Panc1 (cell line): ENCODE measurements around the gene MATN1. TPM values are rescaled to one million over a fixed set of nuclear protein-coding genes. Genes with fewer than 3 reads are reported as not detected.

Source experiments
- ATAC-seq: fragments of 200-7000 bp; cut with Tn5 transposase; 2 replicates; pipeline ENCODE4 v1.9.1; 2020; ENCODE audit warnings: mild to moderate bottlenecking, moderate library complexity
- BruUV-seq: library from RNA; stranded (reverse); fragments of 400-500 nt; replicated peaks from 2 replicates; lab custom pipeline; 2021; lab: Mats Ljungman, UMichigan
- CTCF ChIA-PET: fragments of 300-600 bp; sonication (Branson Sonifier 250); formaldehyde crosslinking; loops from one replicate; lab custom pipeline; 2022; ENCODE audit warnings: antibody characterized with exemption; lab: Charles Lee
- POLR2A ChIA-PET: fragments of 300-600 bp; sonication (Branson Sonifier 250); formaldehyde crosslinking; loops from one replicate; lab custom pipeline; 2022; ENCODE audit warnings: antibody characterized with exemption; lab: Charles Lee
- DNase-seq: peaks from one replicate; pipeline ENCODE4 v3.0.0-alpha.2; 2010; ENCODE audit warnings: low read depth, low spot score
- H3K27ac ChIP-seq: 2 replicates; pipeline ENCODE4 v1.5.1; 2011; ENCODE audit warnings: mild to moderate bottlenecking, low read length, inconsistent platforms
- H3K27me3 ChIP-seq: fragments of 200-500 bp; sonication (Bioruptor generic); 2 replicates; pipeline ENCODE4 v1.6.0; 2014; ENCODE audit warnings: low read length, inconsistent platforms; ENCODE audit not compliant: control insufficient read depth, insufficient read depth
- H3K36me3 ChIP-seq: fragments of 200-500 bp; sonication (Bioruptor generic); 2 replicates; pipeline ENCODE4 v1.5.1; 2014; ENCODE audit warnings: inconsistent platforms, mild to moderate bottlenecking, low read length, moderate library complexity; ENCODE audit not compliant: control insufficient read depth, insufficient read depth
- H3K4me1 ChIP-seq: 2 replicates; pipeline ENCODE4 v1.5.1; 2011; ENCODE audit warnings: inconsistent platforms, mild to moderate bottlenecking, low read length, moderate library complexity; ENCODE audit not compliant: control insufficient read depth, insufficient read depth
- H3K4me3 ChIP-seq, 2 experiments: 2 replicates each; pipeline ENCODE4 v1.5.1; 2011 to 2012; ENCODE audit warnings: low read depth in 2 of 2, low read length in 2 of 2, mild to moderate bottlenecking in 2 of 2, inconsistent platforms in 1 of 2, moderate library complexity in 1 of 2
- H3K9me3 ChIP-seq: fragments of 200-500 bp; sonication (Bioruptor generic); 2 replicates; pipeline ENCODE4 v1.5.1; 2014; ENCODE audit warnings: low read depth, mild to moderate bottlenecking, inconsistent platforms, low read length, moderate library complexity; ENCODE audit not compliant: control insufficient read depth, insufficient read depth
- POLR2AphosphoS5 ChIP-seq: IDR thresholded peaks from 2 replicates; pipeline ENCODE4 v1.6.1; 2012; ENCODE audit warnings: mild to moderate bottlenecking, low read depth, low read length, moderate library complexity
- SIN3A ChIP-seq: IDR thresholded peaks from 2 replicates; pipeline ENCODE4 v1.6.1; 2012; ENCODE audit warnings: low read depth, mild to moderate bottlenecking, low read length, moderate library complexity, borderline replicate concordance; ENCODE audit not compliant: insufficient read depth
- TCF7L2 ChIP-seq: IDR thresholded peaks from 2 replicates; pipeline ENCODE4 v1.6.1; 2011; ENCODE audit warnings: mild to moderate bottlenecking, low read depth, low read length, inconsistent platforms
- in situ Hi-C: cut with HindIII; loops from 2 replicates; pipeline ENCODE4 v1.10.0; 2016; ENCODE audit warnings: low sequenced_read_pairs, low pct_unique_long_range_greater_than_20kb
- intact Hi-C: fragments of 100-400 bp; cut with micrococcal nuclease; formaldehyde crosslinking; loops from one replicate; pipeline ENCODE4 v1.10.0; 2022; ENCODE audit not compliant: unreplicated experiment
- total RNA-seq: library from RNA; stranded (reverse); gene quantifications from one replicate; pipeline ENCODE4 v1.2.1, GENCODE V29; 2021; ENCODE audit not compliant: unreplicated experiment
- TF ChIP-seq, protein P1 (sequence below), 2 experiments: IDR thresholded peaks; 2 replicates each; pipeline ENCODE4 v1.6.1; 2011 to 2012; ENCODE audit warnings: low read depth in 2 of 2, control low read depth in 1 of 2, low read length in 1 of 2, mild to moderate bottlenecking in 1 of 2, moderate library complexity in 1 of 2; ENCODE audit not compliant: insufficient read depth in 1 of 2
- TF ChIP-seq, protein P2 (sequence below): fragments of 450-650 bp; IDR thresholded peaks from 2 replicates; pipeline ENCODE4 v1.5.1; 2017; ENCODE audit warnings: mild to moderate bottlenecking

Gene MATN1
- total RNA-seq, 1 experiment from 2014 or later, result 0.59 TPM

DNA sequence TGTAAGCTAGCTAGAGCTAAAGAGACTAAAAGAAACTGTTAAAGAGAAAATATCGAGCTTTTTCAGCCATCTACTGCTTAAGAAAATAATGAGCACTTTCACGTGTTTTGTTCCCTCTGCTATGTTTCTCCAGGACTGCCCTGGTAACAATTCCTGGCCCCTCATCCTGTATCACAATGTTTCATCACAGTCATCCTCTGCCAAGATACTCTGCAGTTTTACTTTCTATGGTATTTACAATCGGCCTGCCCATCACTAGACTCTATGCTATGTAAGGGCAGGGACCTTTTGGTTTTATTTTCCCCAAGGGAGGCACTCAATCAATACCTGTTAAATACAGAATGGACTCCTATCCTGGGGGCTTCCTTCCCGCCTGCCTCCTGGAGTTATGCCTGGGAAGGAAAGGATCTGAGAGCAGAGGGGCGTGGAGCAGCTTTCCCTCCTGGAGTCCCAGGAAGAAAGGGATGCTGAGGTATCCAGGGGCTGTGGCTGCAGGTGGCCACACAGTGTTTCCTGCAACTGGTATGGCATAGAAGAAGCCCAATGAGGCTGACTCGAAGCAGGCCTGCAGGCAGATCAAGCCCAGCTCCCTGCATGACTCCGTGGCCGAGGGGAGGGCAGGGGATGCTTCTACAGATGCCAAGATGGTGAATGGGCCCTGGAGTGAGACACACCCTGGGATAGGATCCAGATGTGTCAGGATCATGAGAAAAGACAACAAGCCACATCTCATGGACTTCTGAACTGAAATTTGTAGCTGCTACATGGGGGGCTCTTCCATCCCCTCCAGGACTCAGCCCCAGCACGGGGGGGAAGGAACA lies 52.9 kb downstream of the MATN1 start:
- H3K4me1 ChIP-seq, result no peaks in the 10 kb centered on the region
- TF ChIP-seq, protein P1, sequence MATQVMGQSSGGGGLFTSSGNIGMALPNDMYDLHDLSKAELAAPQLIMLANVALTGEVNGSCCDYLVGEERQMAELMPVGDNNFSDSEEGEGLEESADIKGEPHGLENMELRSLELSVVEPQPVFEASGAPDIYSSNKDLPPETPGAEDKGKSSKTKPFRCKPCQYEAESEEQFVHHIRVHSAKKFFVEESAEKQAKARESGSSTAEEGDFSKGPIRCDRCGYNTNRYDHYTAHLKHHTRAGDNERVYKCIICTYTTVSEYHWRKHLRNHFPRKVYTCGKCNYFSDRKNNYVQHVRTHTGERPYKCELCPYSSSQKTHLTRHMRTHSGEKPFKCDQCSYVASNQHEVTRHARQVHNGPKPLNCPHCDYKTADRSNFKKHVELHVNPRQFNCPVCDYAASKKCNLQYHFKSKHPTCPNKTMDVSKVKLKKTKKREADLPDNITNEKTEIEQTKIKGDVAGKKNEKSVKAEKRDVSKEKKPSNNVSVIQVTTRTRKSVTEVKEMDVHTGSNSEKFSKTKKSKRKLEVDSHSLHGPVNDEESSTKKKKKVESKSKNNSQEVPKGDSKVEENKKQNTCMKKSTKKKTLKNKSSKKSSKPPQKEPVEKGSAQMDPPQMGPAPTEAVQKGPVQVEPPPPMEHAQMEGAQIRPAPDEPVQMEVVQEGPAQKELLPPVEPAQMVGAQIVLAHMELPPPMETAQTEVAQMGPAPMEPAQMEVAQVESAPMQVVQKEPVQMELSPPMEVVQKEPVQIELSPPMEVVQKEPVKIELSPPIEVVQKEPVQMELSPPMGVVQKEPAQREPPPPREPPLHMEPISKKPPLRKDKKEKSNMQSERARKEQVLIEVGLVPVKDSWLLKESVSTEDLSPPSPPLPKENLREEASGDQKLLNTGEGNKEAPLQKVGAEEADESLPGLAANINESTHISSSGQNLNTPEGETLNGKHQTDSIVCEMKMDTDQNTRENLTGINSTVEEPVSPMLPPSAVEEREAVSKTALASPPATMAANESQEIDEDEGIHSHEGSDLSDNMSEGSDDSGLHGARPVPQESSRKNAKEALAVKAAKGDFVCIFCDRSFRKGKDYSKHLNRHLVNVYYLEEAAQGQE (IDR thresholded peaks at IDR 0.05; ENCODE audit: insufficient read depth in 1 of 2, low read depth in 2 of 2, low read length in 1 of 2), result no peak
- TF ChIP-seq, protein P2, sequence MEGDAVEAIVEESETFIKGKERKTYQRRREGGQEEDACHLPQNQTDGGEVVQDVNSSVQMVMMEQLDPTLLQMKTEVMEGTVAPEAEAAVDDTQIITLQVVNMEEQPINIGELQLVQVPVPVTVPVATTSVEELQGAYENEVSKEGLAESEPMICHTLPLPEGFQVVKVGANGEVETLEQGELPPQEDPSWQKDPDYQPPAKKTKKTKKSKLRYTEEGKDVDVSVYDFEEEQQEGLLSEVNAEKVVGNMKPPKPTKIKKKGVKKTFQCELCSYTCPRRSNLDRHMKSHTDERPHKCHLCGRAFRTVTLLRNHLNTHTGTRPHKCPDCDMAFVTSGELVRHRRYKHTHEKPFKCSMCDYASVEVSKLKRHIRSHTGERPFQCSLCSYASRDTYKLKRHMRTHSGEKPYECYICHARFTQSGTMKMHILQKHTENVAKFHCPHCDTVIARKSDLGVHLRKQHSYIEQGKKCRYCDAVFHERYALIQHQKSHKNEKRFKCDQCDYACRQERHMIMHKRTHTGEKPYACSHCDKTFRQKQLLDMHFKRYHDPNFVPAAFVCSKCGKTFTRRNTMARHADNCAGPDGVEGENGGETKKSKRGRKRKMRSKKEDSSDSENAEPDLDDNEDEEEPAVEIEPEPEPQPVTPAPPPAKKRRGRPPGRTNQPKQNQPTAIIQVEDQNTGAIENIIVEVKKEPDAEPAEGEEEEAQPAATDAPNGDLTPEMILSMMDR, result no peak
- TF ChIP-seq TCF7L2, result no peak
- TF ChIP-seq SIN3A, result no peak
- TF ChIP-seq POLR2AphosphoS5, result no peak
- CTCF ChIA-PET, result no interaction called here
- H3K27me3 ChIP-seq, result no peaks in the 10 kb centered on the region
- ATAC-seq (no peak), DNase-seq (no peak)
- intact Hi-C loops, result no loop called here
- POLR2A ChIA-PET, result no interaction called here
- in situ Hi-C loops, result no loop called here
- no TSS peak for BruUV-seq
- no peaks in the 10 kb centered on the region for H3K36me3 ChIP-seq
- H3K9me3 ChIP-seq, result peaks cover 8% of the 10 kb centered on the region; the same call in 1 of the 2 replicates
- H3K27ac ChIP-seq, result no peak overlapping the region
- H3K4me3 ChIP-seq, result no peak overlapping the region

DNA sequence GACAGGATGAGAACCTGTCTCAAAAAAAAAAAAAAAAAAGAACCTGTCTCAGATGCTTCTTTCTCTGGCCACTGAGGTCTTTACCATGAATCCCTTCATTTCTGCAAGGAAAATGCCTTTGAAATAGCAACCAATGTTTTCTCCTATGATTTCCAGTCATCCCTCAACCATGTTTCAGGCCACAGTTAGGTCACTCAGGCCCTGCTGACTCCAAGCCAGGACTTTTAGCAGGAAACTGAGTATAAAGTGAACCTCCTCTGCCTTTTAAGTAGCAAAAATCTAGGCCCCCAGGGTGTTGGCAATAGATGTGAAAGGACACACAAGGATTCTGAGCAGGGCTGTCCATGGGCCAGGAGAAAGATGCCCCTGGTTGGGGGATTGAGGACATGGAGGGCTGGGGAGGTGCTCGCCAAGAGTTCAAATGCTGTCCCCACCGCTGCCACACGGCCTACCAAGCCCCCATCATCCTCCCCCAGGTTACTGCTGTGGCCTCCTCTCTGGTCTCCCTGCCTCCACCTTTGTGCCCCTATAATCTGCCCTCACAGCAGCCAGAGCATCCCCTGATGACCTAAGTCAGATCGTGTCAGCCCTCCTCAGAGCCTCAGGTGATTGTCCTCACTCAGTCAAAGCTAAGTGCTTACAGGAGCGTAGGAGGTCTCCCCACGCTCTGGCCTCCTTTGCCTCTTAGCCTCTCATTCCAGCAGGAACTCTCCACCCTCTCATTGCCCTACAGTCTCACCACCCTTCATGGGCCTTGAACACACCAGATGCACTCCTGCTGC lies 54.6 kb downstream of the MATN1 start:
- TF ChIP-seq, protein P2, result no peak
- no peak for TF ChIP-seq POLR2AphosphoS5
- no peak for TF ChIP-seq SIN3A
- in situ Hi-C loops, result no loop called here
- intact Hi-C loops, result no loop called here
- POLR2A ChIA-PET, result no interaction called here
- ATAC-seq (no peak), DNase-seq (no peak)
- H3K4me1 ChIP-seq, result no peaks in the 10 kb centered on the region
- no peak overlapping the region for H3K27ac ChIP-seq
- no peaks in the 10 kb centered on the region for H3K36me3 ChIP-seq
- H3K9me3 ChIP-seq, result no peaks in the 10 kb centered on the region
- CTCF ChIA-PET, result interaction anchor here (0.7 kb wide), 1 partner anchor 67 kb away, joined by 5 read pairs; no protein-coding TSS in a partner anchor
- H3K4me3 ChIP-seq, result no peak overlapping the region
- BruUV-seq, result no TSS peak
- no peaks in the 10 kb centered on the region for H3K27me3 ChIP-seq
